ENCODE measurements around the gene IL17RC. TPM values are rescaled to one million over a fixed set of nuclear protein-coding genes. Genes with fewer than 3 reads are reported as not detected.
"Not testable (repeated sequence)": the region's sequence is repeated elsewhere in the genome, so short reads cannot be mapped to it uniquely, and the experiment has no call there.

The IL17RC gene
- total RNA-seq, 1 experiment from 2014 or later = 6.8 TPM

GRCh38 chr3:9875448-9875847, 41.5 kb upstream of the IL17RC start:
- H3T11ph ChIP-seq (ENCODE audit: low read length) = no peak overlapping the region
- Mint-ChIP-seq H3K27me3 (ENCODE audit: low read depth) (no peaks in the 10 kb centered on the region; the same call in none of the 2 replicates), H3K27ac (no peak overlapping the region), H3K36me3 (ENCODE audit: insufficient read depth in 1 of 3, low read depth in 3 of 3) (no peaks in the 10 kb centered on the region), H3K4me1 (peaks cover 3 to 5% of the 10 kb centered on the region in 2 experiments; a peak in 2 of 4 replicates), H3K4me3 (no peak overlapping the region), H3K9me3 (no peaks in the 10 kb centered on the region)
- H3K9me3 ChIP-seq (ENCODE audit: control insufficient read depth, low read depth, low read length) = no peaks in the 10 kb centered on the region
- no peak overlapping the region for H3K14ac ChIP-seq (ENCODE audit: insufficient read depth, low read length)
- DNase-seq = no peak
- no peak overlapping the region for H2AK5ac ChIP-seq (ENCODE audit: insufficient read length, low read length)
- TF ChIP-seq, protein P1, sequence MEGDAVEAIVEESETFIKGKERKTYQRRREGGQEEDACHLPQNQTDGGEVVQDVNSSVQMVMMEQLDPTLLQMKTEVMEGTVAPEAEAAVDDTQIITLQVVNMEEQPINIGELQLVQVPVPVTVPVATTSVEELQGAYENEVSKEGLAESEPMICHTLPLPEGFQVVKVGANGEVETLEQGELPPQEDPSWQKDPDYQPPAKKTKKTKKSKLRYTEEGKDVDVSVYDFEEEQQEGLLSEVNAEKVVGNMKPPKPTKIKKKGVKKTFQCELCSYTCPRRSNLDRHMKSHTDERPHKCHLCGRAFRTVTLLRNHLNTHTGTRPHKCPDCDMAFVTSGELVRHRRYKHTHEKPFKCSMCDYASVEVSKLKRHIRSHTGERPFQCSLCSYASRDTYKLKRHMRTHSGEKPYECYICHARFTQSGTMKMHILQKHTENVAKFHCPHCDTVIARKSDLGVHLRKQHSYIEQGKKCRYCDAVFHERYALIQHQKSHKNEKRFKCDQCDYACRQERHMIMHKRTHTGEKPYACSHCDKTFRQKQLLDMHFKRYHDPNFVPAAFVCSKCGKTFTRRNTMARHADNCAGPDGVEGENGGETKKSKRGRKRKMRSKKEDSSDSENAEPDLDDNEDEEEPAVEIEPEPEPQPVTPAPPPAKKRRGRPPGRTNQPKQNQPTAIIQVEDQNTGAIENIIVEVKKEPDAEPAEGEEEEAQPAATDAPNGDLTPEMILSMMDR (conservative IDR thresholded peaks at IDR 0.05) = no peak
- H3K4ac ChIP-seq (ENCODE audit: low read depth, low read length) = no peak overlapping the region
- H3K4me2 ChIP-seq (ENCODE audit: insufficient read depth, insufficient read length, low read length) = no peak overlapping the region
- H4K5ac ChIP-seq (ENCODE audit: insufficient read length, low read depth, low read length) = no peak overlapping the region
- H3K18ac ChIP-seq (ENCODE audit: insufficient read length, low read depth, low read length) = no peak overlapping the region
- H2BK15ac ChIP-seq (ENCODE audit: low read depth, low read length) = no peak overlapping the region
- H3K4me1 ChIP-seq (ENCODE audit: insufficient read depth, low read length) = no peaks in the 10 kb centered on the region
- H3K9ac ChIP-seq (ENCODE audit: extremely low read depth, insufficient read length, low read length) = no peak overlapping the region
- no peaks in the 10 kb centered on the region for H3K27me3 ChIP-seq (ENCODE audit: insufficient read depth, low read length)
- H3K23ac ChIP-seq (ENCODE audit: insufficient read length, low read depth, low read length) = no peak overlapping the region
- H4K8ac ChIP-seq (replicated peaks; ENCODE audit: insufficient read length, low read depth, low read length) = no peak overlapping the region
- H4K91ac ChIP-seq (ENCODE audit: insufficient read length, low read depth, low read length) = no peak overlapping the region
- H3K79me1 ChIP-seq (ENCODE audit: insufficient read depth, low read depth, low read length, poor library complexity, severe bottlenecking) = no peaks in the 10 kb centered on the region
- no peaks in the 10 kb centered on the region for H4K20me1 ChIP-seq (ENCODE audit: control insufficient read depth, insufficient read depth, insufficient read length)
- H3K27ac ChIP-seq (ENCODE audit: insufficient read length, low read depth, low read length) = no peak overlapping the region
- no peak overlapping the region for H2BK12ac ChIP-seq (ENCODE audit: insufficient read length, low read depth, low read length)
- H2BK20ac ChIP-seq (ENCODE audit: low read depth, low read length, poor library complexity, severe bottlenecking) = peak overlapping the region; percentile 26
- no peak overlapping the region for H2AFZ ChIP-seq (ENCODE audit: low read length)
- H2BK5ac ChIP-seq (ENCODE audit: insufficient read length, low read length) = no peak overlapping the region
- H3K23me2 ChIP-seq (ENCODE audit: insufficient read length, low read depth, low read length, poor library complexity, severe bottlenecking) = no peaks in the 10 kb centered on the region
- H2BK120ac ChIP-seq (ENCODE audit: low read depth, low read length, poor library complexity, severe bottlenecking) = no peak overlapping the region
- H3K56ac ChIP-seq (ENCODE audit: insufficient read length, low read depth, low read length) = no peak overlapping the region
- H3K79me2 ChIP-seq (ENCODE audit: insufficient read depth, low read length) = no peaks in the 10 kb centered on the region

- no CpG with 5 or more reads among the region's 4 CpGs for WGBS (ENCODE audit: extremely low coverage, insufficient read length, low lambda C conversion rate)
- H3T11ph ChIP-seq (ENCODE audit: low read length) = not testable (repeated sequence)
Observed at GRCh38 chr3:9876255-9876654, 40.6 kb upstream of the IL17RC start.

More at GRCh38 chr3:9876255-9876654, 40.6 kb upstream of the IL17RC start:
- not testable (repeated sequence) for H4K5ac ChIP-seq (ENCODE audit: insufficient read length, low read depth, low read length); H3K4me2 ChIP-seq (ENCODE audit: insufficient read depth, insufficient read length, low read length); H3K27ac ChIP-seq (ENCODE audit: insufficient read length, low read depth, low read length); H2BK120ac ChIP-seq (ENCODE audit: low read depth, low read length, poor library complexity, severe bottlenecking); H2BK12ac ChIP-seq (ENCODE audit: insufficient read length, low read depth, low read length); H2BK20ac ChIP-seq (ENCODE audit: low read depth, low read length, poor library complexity, severe bottlenecking); H3K4me3 Mint-ChIP-seq; H3K79me2 ChIP-seq (ENCODE audit: insufficient read depth, low read length); H3K9me3 Mint-ChIP-seq; H3K23ac ChIP-seq (ENCODE audit: insufficient read length, low read depth, low read length); H3K4me1 Mint-ChIP-seq; H2AFZ ChIP-seq (ENCODE audit: low read length); H3K56ac ChIP-seq (ENCODE audit: insufficient read length, low read depth, low read length); H4K91ac ChIP-seq (ENCODE audit: insufficient read length, low read depth, low read length); H2BK5ac ChIP-seq (ENCODE audit: insufficient read length, low read length); H2AK5ac ChIP-seq (ENCODE audit: insufficient read length, low read length); H3K27ac Mint-ChIP-seq; H3K23me2 ChIP-seq (ENCODE audit: insufficient read length, low read depth, low read length, poor library complexity, severe bottlenecking); H3K79me1 ChIP-seq (ENCODE audit: insufficient read depth, low read depth, low read length, poor library complexity, severe bottlenecking); H3K9me3 ChIP-seq (ENCODE audit: control insufficient read depth, low read depth, low read length); H4K8ac ChIP-seq (replicated peaks; ENCODE audit: insufficient read length, low read depth, low read length); H3K9ac ChIP-seq (ENCODE audit: extremely low read depth, insufficient read length, low read length); H3K27me3 Mint-ChIP-seq (ENCODE audit: low read depth); DNase-seq; H3K27me3 ChIP-seq (ENCODE audit: insufficient read depth, low read length); H3K4me1 ChIP-seq (ENCODE audit: insufficient read depth, low read length); H3K14ac ChIP-seq (ENCODE audit: insufficient read depth, low read length); H4K20me1 ChIP-seq (ENCODE audit: control insufficient read depth, insufficient read depth, insufficient read length); H3K18ac ChIP-seq (ENCODE audit: insufficient read length, low read depth, low read length); H3K36me3 Mint-ChIP-seq (ENCODE audit: insufficient read depth in 1 of 3, low read depth in 3 of 3); H3K4ac ChIP-seq (ENCODE audit: low read depth, low read length); H2BK15ac ChIP-seq (ENCODE audit: low read depth, low read length)

Measured in H9 (cell line).